GM12801 (cell line): Measurements from ENCODE around the gene SDC4.

Experiments used
- CTCF ChIP-seq: IDR thresholded peaks from one replicate; pipeline ENCODE4 v1.5.1; 2011; ENCODE audit warnings: control low read depth; ENCODE audit not compliant: insufficient read length; ENCODE audit errors: extremely low read depth

Gene SDC4

DNA sequence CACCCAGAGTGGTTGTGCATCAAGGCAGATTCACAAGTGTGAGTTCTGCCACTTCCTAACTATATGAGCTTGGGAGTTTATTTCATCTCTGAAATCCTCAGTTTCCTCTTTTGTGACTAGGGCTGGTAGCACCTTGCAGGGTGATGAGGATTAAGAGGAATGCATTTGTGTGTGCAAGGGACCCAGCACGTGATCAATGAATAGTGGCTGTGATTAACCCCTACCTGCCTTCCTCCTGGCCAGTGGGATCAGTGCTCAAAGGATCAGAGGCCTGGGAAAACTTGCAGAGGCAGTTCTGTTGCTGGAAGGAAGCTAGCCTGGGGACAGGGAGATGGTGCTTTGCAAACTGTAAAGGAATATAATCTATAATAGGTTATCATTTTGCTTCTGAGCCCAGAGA lies 7.3 kb downstream of the SDC4 start:
- no peak for TF ChIP-seq CTCF

GRCh38 chr20:45340236-45340847 lies 7.9 kb downstream of the SDC4 start:
- no peak for TF ChIP-seq CTCF

DNA sequence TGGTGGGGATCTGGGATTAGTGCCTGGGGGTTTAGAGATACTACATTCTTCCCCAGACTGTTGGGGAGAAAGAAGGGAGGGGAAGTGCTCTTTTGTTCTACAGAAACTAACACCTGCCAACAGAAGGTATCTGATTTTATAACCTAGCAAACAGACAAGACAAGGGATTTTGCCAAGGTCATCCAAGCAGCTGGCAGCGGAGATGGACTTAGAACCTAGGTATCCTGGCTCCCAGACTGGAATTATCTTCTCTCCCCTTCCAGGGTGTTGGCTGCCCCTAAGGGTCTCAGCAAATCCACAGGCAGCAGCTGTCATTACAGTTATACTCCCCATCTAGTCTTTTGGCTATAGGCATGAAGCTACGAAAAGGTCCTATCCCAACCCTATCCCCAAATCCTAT lies 8.4 kb downstream of the SDC4 start:
- TF ChIP-seq CTCF = no peak

- no peak for TF ChIP-seq CTCF
These were observed 9.1 kb downstream of the SDC4 start for GRCh38 chr20:45339084-45339483.

DNA sequence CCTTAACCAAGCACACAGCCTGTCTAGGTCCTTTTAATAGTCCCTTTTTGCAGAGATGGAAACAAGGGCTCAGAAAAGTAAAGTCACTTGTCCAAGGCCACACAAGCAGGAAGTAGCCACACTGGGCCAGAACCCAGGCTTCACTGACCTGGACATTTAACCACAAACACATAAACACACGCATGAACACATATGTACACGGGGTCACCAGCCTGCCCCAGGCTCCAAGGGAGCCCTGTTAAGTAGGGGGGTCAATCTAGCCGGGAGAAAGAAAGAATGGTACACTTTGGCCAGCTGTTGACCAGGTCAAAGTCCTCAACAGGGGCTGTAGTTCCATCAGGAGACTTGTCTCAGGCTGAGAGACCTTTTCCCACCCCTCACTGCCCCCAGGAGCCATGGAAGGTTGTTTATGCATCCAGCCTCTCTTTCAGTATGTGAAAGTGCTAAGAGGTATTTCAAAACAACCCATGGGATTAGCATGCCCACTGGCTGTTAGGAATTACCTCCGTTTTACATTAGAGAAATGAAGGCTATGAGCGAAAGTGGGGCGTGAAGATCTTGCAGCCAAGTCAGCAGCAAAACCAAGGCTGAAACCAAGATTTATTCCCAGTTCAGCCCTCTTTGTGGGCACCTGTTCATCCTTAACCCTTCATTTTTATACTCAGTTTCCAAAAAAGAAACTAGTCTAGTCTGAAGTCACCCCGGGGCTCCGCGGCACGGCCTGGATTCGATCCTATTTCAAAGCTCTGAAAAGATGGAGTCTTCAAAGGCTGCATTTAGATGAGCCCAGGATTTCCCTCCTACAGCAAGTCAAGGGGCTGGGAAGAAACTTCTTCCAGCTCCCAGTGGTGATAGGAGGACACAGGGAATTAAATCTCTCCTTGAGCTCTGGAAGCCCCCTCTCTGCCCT lies 9.8 kb downstream of the SDC4 start:
- TF ChIP-seq CTCF = no peak

GRCh38 chr20:45337367-45338120 lies 10.7 kb downstream of the SDC4 start:
- no peak for TF ChIP-seq CTCF
